HL-60 (cell line): ENCODE measurements around the gene FBXO3.

Source experiments
- DNase-seq, 2 experiments: peaks; one replicate each; pipeline ENCODE4 v3.0.0-alpha.2; 2010 to 2020; ENCODE audit warnings: low read depth in 1 of 2, low spot score in 1 of 2
- H3K27ac ChIP-seq: fragments of 250-450 bp; sonication (Bioruptor Pico); replicated peaks from 2 replicates; pipeline ENCODE4 v1.5.1; 2020; ENCODE audit warnings: mild to moderate bottlenecking, moderate library complexity
- H3K27me3 ChIP-seq: fragments of 250-450 bp; sonication (Bioruptor Pico); 2 replicates; pipeline ENCODE4 v1.5.1; 2021; ENCODE audit warnings: mild to moderate bottlenecking, moderate library complexity; ENCODE audit not compliant: insufficient read depth, poor library complexity, severe bottlenecking
- H3K4me3 ChIP-seq: replicated peaks from 2 replicates; pipeline ENCODE4 v1.5.1; 2011; ENCODE audit warnings: mild to moderate bottlenecking, control low read depth, low read length; ENCODE audit not compliant: insufficient read depth
- CTCF ChIP-seq: IDR thresholded peaks from one replicate; pipeline ENCODE4 v1.5.1; 2011; ENCODE audit warnings: low read length, control low read depth, inconsistent platforms; ENCODE audit not compliant: insufficient read depth
- GABPA ChIP-seq: IDR thresholded peaks from 2 replicates; pipeline ENCODE4 v1.6.1; 2012; ENCODE audit warnings: low read depth
- POLR2AphosphoS5 ChIP-seq: IDR thresholded peaks from 2 replicates; pipeline ENCODE4 v1.6.1; 2012; ENCODE audit warnings: low read depth
- REST ChIP-seq: IDR thresholded peaks from 2 replicates; pipeline ENCODE4 v1.6.1; 2012; ENCODE audit warnings: low read depth; ENCODE audit not compliant: insufficient replicate concordance
- SPI1 ChIP-seq: IDR thresholded peaks from 2 replicates; pipeline ENCODE4 v1.6.1; 2012; ENCODE audit warnings: low read depth, mild to moderate bottlenecking, borderline replicate concordance

FBXO3 gene

GRCh38 chr11:33753304-33753967 is 20.9 kb downstream of the FBXO3 start:
- TF ChIP-seq CTCF (no peak), SPI1 (no peak), POLR2AphosphoS5 (no peak), GABPA (no peak), REST (no peak)
- DNase-seq, result no peak
- Histone ChIP-seq H3K27me3 (no peaks in the 10 kb centered on the region), H3K4me3 (no peak overlapping the region), H3K27ac (no peak overlapping the region)

DNA sequence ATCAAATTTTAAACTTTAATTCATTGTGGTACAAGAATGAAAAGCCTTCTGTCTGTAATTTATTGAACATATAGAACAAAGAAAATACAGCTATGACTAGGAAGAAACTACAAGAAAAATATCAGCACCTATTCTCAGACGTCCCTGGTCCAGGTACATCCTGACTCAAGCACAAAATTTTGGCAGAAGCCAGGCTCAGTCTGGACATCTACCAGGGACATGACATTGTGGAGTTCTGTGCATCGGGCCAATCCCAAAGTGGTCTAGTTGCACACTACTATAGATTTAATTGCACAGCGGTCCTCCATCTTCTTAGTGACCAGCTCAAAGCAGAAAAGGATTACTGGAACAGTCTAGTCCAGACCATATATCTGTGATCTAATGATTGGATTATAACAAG is 22.4 kb downstream of the FBXO3 start:
- H3K27ac ChIP-seq, result no peak overlapping the region
- TF ChIP-seq GABPA (no peak), POLR2AphosphoS5 (no peak), SPI1 (no peak), REST (no peak), CTCF (no peak)
- no peak overlapping the region for H3K4me3 ChIP-seq
- DNase-seq, result no peak
- H3K27me3 ChIP-seq, result no peaks in the 10 kb centered on the region

- no peaks in the 10 kb centered on the region for H3K27me3 ChIP-seq
- H3K4me3 ChIP-seq, result no peak overlapping the region
- TF ChIP-seq REST (no peak), CTCF (no peak), POLR2AphosphoS5 (no peak), SPI1 (no peak), GABPA (no peak)
- H3K27ac ChIP-seq, result no peak overlapping the region
- no peak for DNase-seq
Observed at GRCh38 chr11:33747979-33748378, 26.3 kb downstream of the FBXO3 start.
